ENCODE measurements around the gene CELF2. TPM values are rescaled to one million over a fixed set of nuclear protein-coding genes. Genes with fewer than 3 reads are reported as not detected.

CELF2 gene
- total and polyA plus RNA-seq, 2 experiments from 2014 or later = 16.6 to 26.9 TPM

DNA sequence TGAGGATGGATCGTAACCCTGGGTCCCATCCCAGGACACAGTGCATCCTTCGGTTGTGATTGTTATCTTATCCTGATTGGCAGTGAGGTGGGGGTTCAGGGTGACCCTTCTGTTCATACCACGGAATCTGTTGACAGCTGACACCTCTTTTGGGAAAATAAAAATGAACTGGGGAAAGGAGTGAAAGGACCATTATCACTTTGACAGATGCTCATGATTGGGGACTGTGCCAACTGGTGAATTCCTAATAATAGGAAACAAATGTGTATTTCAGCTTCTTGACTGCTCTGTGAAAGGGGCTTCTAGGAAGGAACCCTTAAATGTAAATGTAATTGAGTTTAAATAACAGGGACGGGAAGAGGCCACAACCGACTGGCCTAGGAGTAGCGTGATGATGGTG lies 65.4 kb downstream of the CELF2 start:
- no peaks in the 10 kb centered on the region for H3K27me3 ChIP-seq
- H3K4me3 ChIP-seq = no peak overlapping the region
- no peak for TF ChIP-seq EZH2 (IDR thresholded peaks at IDR 0.05; ENCODE audit: borderline replicate concordance)
- TF ChIP-seq EZH2phosphoT487 (IDR thresholded peaks at IDR 0.05; ENCODE audit: low read depth, severe bottlenecking, unreplicated experiment) = no peak
- TF ChIP-seq, protein P1, sequence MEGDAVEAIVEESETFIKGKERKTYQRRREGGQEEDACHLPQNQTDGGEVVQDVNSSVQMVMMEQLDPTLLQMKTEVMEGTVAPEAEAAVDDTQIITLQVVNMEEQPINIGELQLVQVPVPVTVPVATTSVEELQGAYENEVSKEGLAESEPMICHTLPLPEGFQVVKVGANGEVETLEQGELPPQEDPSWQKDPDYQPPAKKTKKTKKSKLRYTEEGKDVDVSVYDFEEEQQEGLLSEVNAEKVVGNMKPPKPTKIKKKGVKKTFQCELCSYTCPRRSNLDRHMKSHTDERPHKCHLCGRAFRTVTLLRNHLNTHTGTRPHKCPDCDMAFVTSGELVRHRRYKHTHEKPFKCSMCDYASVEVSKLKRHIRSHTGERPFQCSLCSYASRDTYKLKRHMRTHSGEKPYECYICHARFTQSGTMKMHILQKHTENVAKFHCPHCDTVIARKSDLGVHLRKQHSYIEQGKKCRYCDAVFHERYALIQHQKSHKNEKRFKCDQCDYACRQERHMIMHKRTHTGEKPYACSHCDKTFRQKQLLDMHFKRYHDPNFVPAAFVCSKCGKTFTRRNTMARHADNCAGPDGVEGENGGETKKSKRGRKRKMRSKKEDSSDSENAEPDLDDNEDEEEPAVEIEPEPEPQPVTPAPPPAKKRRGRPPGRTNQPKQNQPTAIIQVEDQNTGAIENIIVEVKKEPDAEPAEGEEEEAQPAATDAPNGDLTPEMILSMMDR (IDR thresholded peaks at IDR 0.05; ENCODE audit: poor library complexity) = no peak
- H3K79me2 ChIP-seq = no peaks in the 10 kb centered on the region
- H3K4me2 ChIP-seq = no peak overlapping the region
- no peak overlapping the region for H2AFZ ChIP-seq
- H3K27ac ChIP-seq = no peak overlapping the region
- no peaks in the 10 kb centered on the region for H3K9me3 ChIP-seq (ENCODE audit: low read depth)
- H3K9me2 ChIP-seq (replicated peaks; ENCODE audit: insufficient read depth) = no peaks in the 10 kb centered on the region
- DNase-seq (ENCODE audit: low spot score) = no peak
- H3K36me3 ChIP-seq (replicated peaks; ENCODE audit: insufficient read depth, low read depth) = no peaks in the 10 kb centered on the region
- no peaks in the 10 kb centered on the region for H3K4me1 ChIP-seq (ENCODE audit: insufficient read depth)
- WGBS (ENCODE audit: low lambda C conversion rate, missing lambda C conversion rate) = 80% methylated on average over 6 of the region's 6 CpGs
- no peaks in the 10 kb centered on the region for H4K20me1 ChIP-seq (ENCODE audit: insufficient read depth, poor library complexity, severe bottlenecking)

DNA sequence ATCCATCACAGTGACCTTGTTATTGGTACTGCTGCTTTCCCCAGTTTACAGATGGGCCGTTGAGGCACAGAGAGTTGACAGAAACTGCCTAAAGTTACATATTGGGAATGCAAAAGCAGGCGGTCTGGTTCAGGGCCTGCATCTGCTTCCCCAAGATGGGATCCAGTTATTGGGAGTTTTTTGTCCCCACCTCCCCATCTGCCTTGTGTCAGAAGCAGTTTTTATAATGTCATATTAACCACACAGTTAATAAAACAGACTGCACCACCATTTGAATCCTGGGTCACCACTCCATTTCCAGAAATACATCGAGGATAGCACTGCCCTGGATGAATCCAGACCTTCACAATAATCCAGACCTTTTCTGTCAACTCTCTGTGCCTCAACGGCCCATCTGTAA lies 67.9 kb downstream of the CELF2 start:
- no peaks in the 10 kb centered on the region for H3K27me3 ChIP-seq
- H4K20me1 ChIP-seq (ENCODE audit: insufficient read depth, poor library complexity, severe bottlenecking) = no peaks in the 10 kb centered on the region
- no peaks in the 10 kb centered on the region for H3K4me1 ChIP-seq (ENCODE audit: insufficient read depth)
- peak overlapping the region; percentile 26 for H3K27ac ChIP-seq
- no peak overlapping the region for H3K4me2 ChIP-seq
- no peak overlapping the region for H2AFZ ChIP-seq
- no peaks in the 10 kb centered on the region for H3K36me3 ChIP-seq (replicated peaks; ENCODE audit: insufficient read depth, low read depth)
- H3K9me2 ChIP-seq (replicated peaks; ENCODE audit: insufficient read depth) = no peaks in the 10 kb centered on the region
- H3K4me3 ChIP-seq = no peak overlapping the region
- no peaks in the 10 kb centered on the region for H3K79me2 ChIP-seq
- no peak for DNase-seq (ENCODE audit: low spot score)
- no peaks in the 10 kb centered on the region for H3K9me3 ChIP-seq (ENCODE audit: low read depth)
- TF ChIP-seq EZH2 (IDR thresholded peaks at IDR 0.05; ENCODE audit: borderline replicate concordance) = no peak
- no peak for TF ChIP-seq EZH2phosphoT487 (IDR thresholded peaks at IDR 0.05; ENCODE audit: low read depth, severe bottlenecking, unreplicated experiment)
- TF ChIP-seq, protein P1 (IDR thresholded peaks at IDR 0.05; ENCODE audit: poor library complexity) = no peak
- WGBS (ENCODE audit: low lambda C conversion rate, missing lambda C conversion rate) = 92% methylated on average over 4 of the region's 4 CpGs

DNA sequence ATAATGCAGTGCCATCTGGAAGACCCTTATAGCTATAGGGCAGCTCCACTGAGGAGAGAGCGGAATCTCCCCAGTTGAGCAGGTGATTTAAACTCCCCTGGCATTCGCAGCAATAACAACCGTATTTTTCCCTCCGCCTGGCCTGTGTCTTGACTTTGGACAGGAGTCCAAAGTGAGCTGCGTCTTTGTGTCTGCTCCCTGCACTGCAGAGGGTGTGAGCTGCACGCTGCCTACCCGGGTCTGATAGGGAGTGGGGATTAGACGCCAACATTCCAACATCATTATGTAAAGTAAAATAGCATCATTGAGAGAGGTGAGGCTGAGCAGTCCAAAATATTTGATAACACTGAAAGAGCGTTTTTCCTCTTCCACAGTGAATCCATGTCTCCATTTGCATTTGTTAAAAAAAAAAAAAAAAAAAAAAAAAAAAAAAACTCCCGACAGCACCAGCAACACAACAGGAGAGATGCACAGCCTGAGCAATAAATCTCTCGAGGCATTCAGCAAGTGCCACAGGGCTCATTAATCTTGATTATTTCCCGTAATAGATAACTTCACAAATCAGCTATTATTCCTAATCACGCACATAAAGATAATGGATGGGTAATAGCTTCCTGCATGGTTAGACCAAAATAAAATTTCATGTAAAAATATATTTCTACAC lies 68.6 kb downstream of the CELF2 start:
- no peaks in the 10 kb centered on the region for H4K20me1 ChIP-seq (ENCODE audit: insufficient read depth, poor library complexity, severe bottlenecking)
- no peaks in the 10 kb centered on the region for H3K9me3 ChIP-seq (ENCODE audit: low read depth)
- no peaks in the 10 kb centered on the region for H3K36me3 ChIP-seq (replicated peaks; ENCODE audit: insufficient read depth, low read depth)
- H3K4me2 ChIP-seq = no peak overlapping the region
- no peaks in the 10 kb centered on the region for H3K79me2 ChIP-seq
- WGBS (ENCODE audit: low lambda C conversion rate, missing lambda C conversion rate) = 30% methylated on average over 13 of the region's 13 CpGs
- H3K27me3 ChIP-seq = no peaks in the 10 kb centered on the region
- no peaks in the 10 kb centered on the region for H3K4me1 ChIP-seq (ENCODE audit: insufficient read depth)
- no peaks in the 10 kb centered on the region for H3K9me2 ChIP-seq (replicated peaks; ENCODE audit: insufficient read depth)
- peak; percentile 65 for DNase-seq (ENCODE audit: low spot score)
- H3K4me3 ChIP-seq = no peak overlapping the region
- TF ChIP-seq EZH2phosphoT487 (IDR thresholded peaks at IDR 0.05; ENCODE audit: low read depth, severe bottlenecking, unreplicated experiment) (no peak), EZH2 (IDR thresholded peaks at IDR 0.05; ENCODE audit: borderline replicate concordance) (no peak)
- TF ChIP-seq, protein P1 (IDR thresholded peaks at IDR 0.05; ENCODE audit: poor library complexity) = no peak
- peak overlapping the region; percentile 26 for H3K27ac ChIP-seq
- no peak overlapping the region for H2AFZ ChIP-seq

All from hepatocyte (in vitro differentiated cells).